ENCODE measurements around the gene DHRSX.

The DHRSX gene

DNA sequence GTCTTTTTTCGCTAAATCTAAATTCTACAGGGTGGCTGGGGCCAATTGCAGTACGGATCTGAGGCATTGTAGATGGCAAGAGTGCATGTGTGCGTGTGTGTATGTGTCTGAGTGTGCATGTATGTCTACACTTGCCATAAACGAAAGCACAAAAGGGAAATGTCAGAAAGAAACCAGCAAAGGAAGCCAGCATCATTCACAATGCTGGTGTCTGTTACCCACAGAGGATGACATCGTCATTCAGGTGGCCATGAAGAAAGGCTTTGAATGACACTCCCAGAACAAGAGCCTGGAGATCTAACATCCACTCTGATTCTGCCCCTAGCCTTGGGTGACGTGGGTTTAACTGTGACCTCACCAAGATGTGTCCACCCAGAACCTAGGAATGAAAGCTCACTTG is 124.6 kb downstream of the DHRSX start:
- TF ChIP-seq, protein P1, sequence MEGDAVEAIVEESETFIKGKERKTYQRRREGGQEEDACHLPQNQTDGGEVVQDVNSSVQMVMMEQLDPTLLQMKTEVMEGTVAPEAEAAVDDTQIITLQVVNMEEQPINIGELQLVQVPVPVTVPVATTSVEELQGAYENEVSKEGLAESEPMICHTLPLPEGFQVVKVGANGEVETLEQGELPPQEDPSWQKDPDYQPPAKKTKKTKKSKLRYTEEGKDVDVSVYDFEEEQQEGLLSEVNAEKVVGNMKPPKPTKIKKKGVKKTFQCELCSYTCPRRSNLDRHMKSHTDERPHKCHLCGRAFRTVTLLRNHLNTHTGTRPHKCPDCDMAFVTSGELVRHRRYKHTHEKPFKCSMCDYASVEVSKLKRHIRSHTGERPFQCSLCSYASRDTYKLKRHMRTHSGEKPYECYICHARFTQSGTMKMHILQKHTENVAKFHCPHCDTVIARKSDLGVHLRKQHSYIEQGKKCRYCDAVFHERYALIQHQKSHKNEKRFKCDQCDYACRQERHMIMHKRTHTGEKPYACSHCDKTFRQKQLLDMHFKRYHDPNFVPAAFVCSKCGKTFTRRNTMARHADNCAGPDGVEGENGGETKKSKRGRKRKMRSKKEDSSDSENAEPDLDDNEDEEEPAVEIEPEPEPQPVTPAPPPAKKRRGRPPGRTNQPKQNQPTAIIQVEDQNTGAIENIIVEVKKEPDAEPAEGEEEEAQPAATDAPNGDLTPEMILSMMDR (IDR thresholded peaks at IDR 0.05) = no peak
- Histone ChIP-seq H3K4me3 (ENCODE audit: low read depth in 1 of 2, low read length in 1 of 2) (no peak overlapping the region), H3K36me3 (peaks cover 4% of the 10 kb centered on the region), H3K9me3 (no peaks in the 10 kb centered on the region), H3K27ac (peak overlapping the region; percentile 33), H3K4me1 (ENCODE audit: control insufficient read depth in 1 of 2, insufficient read depth in 1 of 2, low read depth in 1 of 2, low read length in 1 of 2) (peaks cover 17 to 21% of the 10 kb centered on the region in 2 experiments), H3K27me3 (no peaks in the 10 kb centered on the region)

DNA sequence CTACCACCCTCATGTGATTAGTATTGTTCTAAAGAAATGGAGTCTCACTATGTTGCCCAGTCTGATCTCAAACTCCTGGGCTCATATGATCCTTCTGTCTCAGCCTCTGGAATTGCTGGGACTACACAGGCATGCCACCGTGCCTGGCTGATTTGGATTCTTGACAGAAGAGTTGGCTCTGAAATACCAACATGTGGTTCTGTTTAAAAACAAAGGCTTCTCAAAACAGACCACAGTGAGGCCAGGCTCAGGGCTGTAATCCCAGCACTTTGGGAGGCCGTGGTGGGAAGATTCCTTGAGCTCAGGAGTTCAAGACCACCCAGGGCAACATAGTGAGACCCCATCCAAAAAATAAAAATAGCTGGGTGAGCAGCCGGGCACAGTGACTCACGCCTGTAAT is 126.7 kb downstream of the DHRSX start:
- Histone ChIP-seq H3K4me1 (ENCODE audit: control insufficient read depth in 1 of 2, insufficient read depth in 1 of 2, low read depth in 1 of 2, low read length in 1 of 2) (peaks cover 17 to 21% of the 10 kb centered on the region in 2 experiments), H3K36me3 (peaks cover 7% of the 10 kb centered on the region), H3K27me3 (no peaks in the 10 kb centered on the region), H3K27ac (peak overlapping the region; percentile 83), H3K4me3 (ENCODE audit: low read depth in 1 of 2, low read length in 1 of 2) (no peak overlapping the region), H3K9me3 (no peaks in the 10 kb centered on the region)
- TF ChIP-seq, protein P1 (IDR thresholded peaks at IDR 0.05) = no peak

DNA sequence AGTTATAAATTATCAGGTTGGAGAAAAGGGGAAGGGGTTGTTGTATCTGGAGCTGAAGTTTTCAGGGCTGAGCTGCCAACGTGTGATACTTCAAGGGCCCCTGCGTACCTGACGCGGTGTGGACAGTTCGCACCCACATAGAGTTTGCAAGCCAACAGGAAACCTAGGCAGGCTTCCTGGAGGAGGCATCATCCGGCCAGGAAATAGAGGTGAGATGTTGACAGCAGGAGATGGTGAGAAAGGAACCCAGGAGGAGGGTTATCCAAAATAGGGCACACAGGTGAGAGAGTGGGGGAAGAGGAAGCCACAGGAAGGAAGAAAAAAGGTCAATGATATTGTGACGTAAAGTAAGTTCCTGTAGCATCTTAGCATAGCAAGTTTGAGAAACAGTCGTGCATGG is 127.2 kb downstream of the DHRSX start:
- Histone ChIP-seq H3K36me3 (peaks cover 7% of the 10 kb centered on the region), H3K9me3 (no peaks in the 10 kb centered on the region), H3K27me3 (no peaks in the 10 kb centered on the region), H3K4me3 (ENCODE audit: low read depth in 1 of 2, low read length in 1 of 2) (no peak overlapping the region), H3K4me1 (ENCODE audit: control insufficient read depth in 1 of 2, insufficient read depth in 1 of 2, low read depth in 1 of 2, low read length in 1 of 2) (peaks cover 17 to 21% of the 10 kb centered on the region in 2 experiments), H3K27ac (peak overlapping the region; percentile 83)
- TF ChIP-seq, protein P1 (IDR thresholded peaks at IDR 0.05) = no peak

DNA sequence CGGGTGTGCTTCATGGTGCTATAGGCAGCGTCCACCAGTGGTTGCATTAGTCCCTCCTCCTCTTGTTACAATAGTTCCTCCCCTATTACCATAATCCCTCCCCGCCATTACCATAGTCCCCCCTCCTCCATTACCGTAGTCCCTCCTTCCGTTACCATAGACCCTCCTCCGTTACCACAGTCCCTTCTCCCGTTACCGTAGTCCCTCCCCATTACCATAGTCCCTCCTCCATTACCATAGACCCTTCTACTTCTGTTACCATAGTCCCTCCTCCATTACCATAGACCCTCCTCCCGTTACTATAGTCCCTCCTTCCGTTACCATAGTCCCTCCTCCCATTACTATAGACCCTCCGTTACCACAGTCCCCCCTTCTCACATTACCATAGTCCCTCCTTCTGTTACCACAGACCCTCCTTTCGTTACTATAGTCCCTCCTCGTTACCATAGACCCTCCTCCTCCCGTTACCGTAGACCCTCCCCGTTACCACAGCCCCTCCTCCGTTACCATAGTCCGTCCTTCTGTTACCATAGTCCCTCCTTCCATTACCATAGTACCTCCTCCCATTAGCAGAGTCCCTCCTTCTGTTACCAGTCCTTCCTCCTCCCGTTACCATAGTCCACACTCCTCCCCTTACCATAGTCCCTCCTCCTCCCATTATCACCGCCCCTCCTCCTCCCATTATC is 129.6 kb downstream of the DHRSX start:
- Histone ChIP-seq H3K9me3 (no peaks in the 10 kb centered on the region), H3K4me1 (ENCODE audit: control insufficient read depth in 1 of 2, insufficient read depth in 1 of 2, low read depth in 1 of 2, low read length in 1 of 2) (peaks cover 17 to 18% of the 10 kb centered on the region in 2 experiments), H3K27me3 (no peaks in the 10 kb centered on the region), H3K4me3 (ENCODE audit: low read depth in 1 of 2, low read length in 1 of 2) (no peak overlapping the region), H3K36me3 (peaks cover 7% of the 10 kb centered on the region), H3K27ac (no peak overlapping the region)
- TF ChIP-seq, protein P1 (IDR thresholded peaks at IDR 0.05) = no peak

DNA sequence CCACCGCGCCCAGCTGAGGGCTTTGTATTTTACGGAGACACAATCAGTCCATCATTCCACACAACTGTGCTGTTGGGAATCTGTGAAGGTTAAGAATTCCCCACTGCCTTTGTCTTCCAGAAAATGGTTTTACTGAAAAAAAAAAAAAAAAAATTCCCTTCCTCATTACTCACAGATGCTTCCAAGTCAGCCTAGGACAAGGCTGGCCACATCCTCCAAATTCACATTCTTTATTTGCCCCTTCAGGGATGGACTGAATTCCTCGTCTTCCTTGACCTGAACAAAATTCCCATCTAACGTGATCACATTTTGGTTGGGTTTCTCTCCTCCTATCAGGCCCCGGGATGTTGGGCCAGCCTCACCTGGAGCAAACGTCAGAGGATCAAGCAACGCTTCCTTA is 130.3 kb downstream of the DHRSX start:
- H3K4me3 ChIP-seq (ENCODE audit: low read depth in 1 of 2, low read length in 1 of 2) = no peak overlapping the region
- peaks cover 7% of the 10 kb centered on the region for H3K36me3 ChIP-seq
- peaks cover 15 to 17% of the 10 kb centered on the region in 2 experiments for H3K4me1 ChIP-seq (ENCODE audit: control insufficient read depth in 1 of 2, insufficient read depth in 1 of 2, low read depth in 1 of 2, low read length in 1 of 2)
- H3K27me3 ChIP-seq = no peaks in the 10 kb centered on the region
- TF ChIP-seq, protein P1 (IDR thresholded peaks at IDR 0.05) = no peak
- no peaks in the 10 kb centered on the region for H3K9me3 ChIP-seq
- no peak overlapping the region for H3K27ac ChIP-seq
